ENCODE measurements around the gene SLC25A43.
"Not testable (repeated sequence)": the region's sequence is repeated elsewhere in the genome, so short reads cannot be mapped to it uniquely, and the experiment has no call there.

- TF ChIP-seq POLR2A, POLR2AphosphoS5, SPI1, TAF1 (IDR thresholded peaks at IDR 0.05; ENCODE audit: low read depth, low read length): not testable (repeated sequence)
Observed at GRCh38 chrX:119371861-119372260, 27.3 kb upstream of the SLC25A43 start.
